H9 (cell line): ENCODE data around the gene TLR5. TPM values are rescaled to one million over a fixed set of nuclear protein-coding genes. Genes with fewer than 3 reads are reported as not detected.

Source experiments
- DNase-seq: peaks from one replicate; pipeline ENCODE4 v3.0.0-alpha.2; 2017
- H2AFZ ChIP-seq: one replicate; pipeline ENCODE4 v1.6.1; 2013; ENCODE audit warnings: mild to moderate bottlenecking, low read length, control low read depth, moderate library complexity
- H2AK5ac ChIP-seq: 2 replicates; pipeline ENCODE4 v1.6.1; 2013; ENCODE audit warnings: low read length, control low read depth, mixed read lengths; ENCODE audit not compliant: insufficient read length
- H2BK120ac ChIP-seq: one replicate; pipeline ENCODE4 v1.6.1; 2013; ENCODE audit warnings: low read depth, mild to moderate bottlenecking, low read length, control low read depth, inconsistent platforms; ENCODE audit not compliant: poor library complexity, severe bottlenecking
- H2BK12ac ChIP-seq: 2 replicates; pipeline ENCODE4 v1.6.1; 2013; ENCODE audit warnings: low read length, control low read depth, mixed read lengths, low read depth; ENCODE audit not compliant: insufficient read length
- H2BK15ac ChIP-seq: 2 replicates; pipeline ENCODE4 v1.6.1; 2013; ENCODE audit warnings: low read depth, low read length, control low read depth
- H2BK20ac ChIP-seq: one replicate; pipeline ENCODE4 v1.6.1; 2013; ENCODE audit warnings: low read depth, mild to moderate bottlenecking, low read length, control low read depth, inconsistent platforms; ENCODE audit not compliant: poor library complexity, severe bottlenecking
- H2BK5ac ChIP-seq: 2 replicates; pipeline ENCODE4 v1.6.1; 2013; ENCODE audit warnings: low read length, control low read depth, mixed read lengths; ENCODE audit not compliant: insufficient read length
- H3K14ac ChIP-seq: 2 replicates; pipeline ENCODE4 v1.6.1; 2013; ENCODE audit warnings: low read length, control low read depth; ENCODE audit not compliant: insufficient read depth
- H3K18ac ChIP-seq: 2 replicates; pipeline ENCODE4 v1.6.1; 2013; ENCODE audit warnings: low read depth, mild to moderate bottlenecking, mixed read lengths, low read length, control low read depth; ENCODE audit not compliant: insufficient read length
- H3K23ac ChIP-seq: 2 replicates; pipeline ENCODE4 v1.6.1; 2013; ENCODE audit warnings: low read length, control low read depth, mixed read lengths, low read depth; ENCODE audit not compliant: insufficient read length
- H3K23me2 ChIP-seq: 2 replicates; pipeline ENCODE4 v1.6.1; 2013; ENCODE audit warnings: low read depth, mild to moderate bottlenecking, mixed read lengths, low read length, control low read depth; ENCODE audit not compliant: insufficient read length, poor library complexity, severe bottlenecking
- H3K27ac ChIP-seq: 2 replicates; pipeline ENCODE4 v1.5.1; 2013; ENCODE audit warnings: low read length, control low read depth, mixed read lengths, low read depth; ENCODE audit not compliant: insufficient read length
- H3K27me3 ChIP-seq: 2 replicates; pipeline ENCODE4 v1.6.1; 2013; ENCODE audit warnings: low read length, control low read depth, inconsistent platforms; ENCODE audit not compliant: insufficient read depth
- H3K4ac ChIP-seq: 2 replicates; pipeline ENCODE4 v1.6.1; 2013; ENCODE audit warnings: low read depth, mild to moderate bottlenecking, control low read depth, inconsistent platforms, low read length, moderate library complexity
- H3K4me1 ChIP-seq: 2 replicates; pipeline ENCODE4 v1.6.1; 2013; ENCODE audit warnings: low read length, control low read depth, inconsistent platforms; ENCODE audit not compliant: insufficient read depth
- H3K4me2 ChIP-seq: 2 replicates; pipeline ENCODE4 v1.6.1; 2013; ENCODE audit warnings: low read length, control low read depth, mixed read lengths; ENCODE audit not compliant: insufficient read length, insufficient read depth
- H3K56ac ChIP-seq: 2 replicates; pipeline ENCODE4 v1.6.1; 2013; ENCODE audit warnings: low read depth, mild to moderate bottlenecking, mixed read lengths, low read length, control low read depth; ENCODE audit not compliant: insufficient read length
- H3K79me1 ChIP-seq: 2 replicates; pipeline ENCODE4 v1.6.1; 2013; ENCODE audit warnings: low read depth, mild to moderate bottlenecking, moderate library complexity, low read length, control low read depth, inconsistent platforms; ENCODE audit not compliant: insufficient read depth, poor library complexity, severe bottlenecking
- H3K79me2 ChIP-seq: 2 replicates; pipeline ENCODE4 v1.6.1; 2013; ENCODE audit warnings: low read length, control low read depth, inconsistent platforms; ENCODE audit not compliant: insufficient read depth
- H3K9ac ChIP-seq: 2 replicates; pipeline ENCODE4 v1.6.1; 2013; ENCODE audit warnings: low read length, control low read depth, mixed read lengths; ENCODE audit not compliant: insufficient read length; ENCODE audit errors: extremely low read depth
- H3K9me3 ChIP-seq: one replicate; pipeline ENCODE4 v1.6.1; 2013; ENCODE audit warnings: low read depth, low read length, inconsistent platforms; ENCODE audit not compliant: control insufficient read depth
- H3T11ph ChIP-seq: one replicate; pipeline ENCODE4 v1.6.1; 2013; ENCODE audit warnings: mild to moderate bottlenecking, low read length, control low read depth, inconsistent platforms
- H4K20me1 ChIP-seq: one replicate; pipeline ENCODE4 v1.6.1; 2013; ENCODE audit not compliant: control insufficient read depth, insufficient read length, insufficient read depth
- H4K5ac ChIP-seq: 2 replicates; pipeline ENCODE4 v1.6.1; 2013; ENCODE audit warnings: low read depth, mild to moderate bottlenecking, mixed read lengths, low read length, control low read depth; ENCODE audit not compliant: insufficient read length
- H4K8ac ChIP-seq: replicated peaks from 2 replicates; pipeline ENCODE4 v1.6.1; 2013; ENCODE audit warnings: low read length, control low read depth, mixed read lengths, low read depth; ENCODE audit not compliant: insufficient read length
- H4K91ac ChIP-seq: 2 replicates; pipeline ENCODE4 v1.6.1; 2013; ENCODE audit warnings: low read depth, mild to moderate bottlenecking, moderate library complexity, mixed read lengths, low read length, control low read depth; ENCODE audit not compliant: insufficient read length
- H3K27ac Mint-ChIP-seq, 3 experiments: 2 replicates in 2 of 3; 3 replicates in 1 of 3; pipeline ENCODE4 v1.8.0; 2020 to 2021; ENCODE audit warnings: mixed read lengths in 3 of 3, mild to moderate bottlenecking in 1 of 3, moderate library complexity in 1 of 3
- H3K27me3 Mint-ChIP-seq: 2 replicates; pipeline ENCODE4 v1.8.0; 2021; ENCODE audit warnings: low read depth, mild to moderate bottlenecking, moderate library complexity, mixed read lengths
- H3K36me3 Mint-ChIP-seq, 3 experiments: 2 replicates in 2 of 3; 3 replicates in 1 of 3; pipeline ENCODE4 v1.8.0; 2020 to 2021; ENCODE audit warnings: low read depth in 3 of 3, mixed read lengths in 3 of 3; ENCODE audit not compliant: insufficient read depth in 1 of 3
- H3K4me1 Mint-ChIP-seq, 2 experiments: 2 replicates each; pipeline ENCODE4 v1.8.0; 2020; ENCODE audit warnings: mixed read lengths in 2 of 2
- H3K4me3 Mint-ChIP-seq, 2 experiments: 2 replicates in 1 of 2; 3 replicates in 1 of 2; pipeline ENCODE4 v1.8.0; 2020 to 2021; ENCODE audit warnings: mild to moderate bottlenecking in 2 of 2, mixed read lengths in 2 of 2, moderate library complexity in 1 of 2
- H3K9me3 Mint-ChIP-seq, 2 experiments: 2 replicates in 1 of 2; 3 replicates in 1 of 2; pipeline ENCODE4 v1.8.0; 2020; ENCODE audit warnings: mild to moderate bottlenecking in 2 of 2, mixed read lengths in 2 of 2, moderate library complexity in 1 of 2
- WGBS: extraction: QIAGEN DNeasy Blood & Tissue Kit; methylation state at CpG from one replicate; pipeline ENCODE4 v1.1.7; 2013; ENCODE audit warnings: missing lambda C conversion rate, low lambda C conversion rate, mixed read lengths; ENCODE audit not compliant: insufficient read length; ENCODE audit errors: extremely low coverage; 5-methylcytosine and 5-hydroxymethylcytosine counted together
- total RNA-seq: library from RNA; stranded (reverse); gene quantifications from 2 replicates; pipeline ENCODE4 v1.2.1, GENCODE V29; 2021
- TF ChIP-seq, protein P1 (sequence below): fragments of 200-600 bp; sonication (generic); conservative IDR thresholded peaks from 3 replicates; pipeline ENCODE4 v1.8.0; 2021; ENCODE audit warnings: antibody characterized with exemption, mild to moderate bottlenecking

TLR5 gene
- total RNA-seq, 1 experiment from 2014 or later: not detected

DNA sequence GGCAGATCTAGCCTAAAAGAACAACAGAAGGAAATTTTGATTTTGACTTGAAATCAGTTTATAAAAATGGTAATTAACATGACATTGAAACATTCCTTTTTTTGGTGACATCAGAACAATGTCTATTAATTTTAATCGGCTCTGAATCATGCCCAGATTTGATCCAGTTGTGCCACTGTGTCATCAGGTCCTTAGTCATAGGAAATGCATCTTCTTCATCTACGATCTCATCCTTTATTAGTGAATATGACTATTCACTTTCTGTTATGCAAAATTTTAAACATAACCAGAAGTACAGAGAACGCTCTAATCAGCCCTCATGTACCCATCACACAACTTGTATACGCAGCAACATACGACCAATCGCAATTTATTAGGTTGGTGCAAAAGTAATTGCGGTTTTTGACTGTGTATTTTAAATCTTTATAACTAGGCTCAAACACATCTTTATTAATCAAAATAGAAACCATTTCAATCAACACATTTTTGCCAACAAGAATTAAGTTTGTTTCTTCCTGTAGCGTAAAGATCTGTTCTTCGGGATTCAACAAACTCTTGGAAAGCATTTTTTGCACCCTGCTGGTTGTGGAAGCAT lies 40.3 kb upstream of the TLR5 start:
- Histone ChIP-seq H3K27me3 (no peaks in the 10 kb centered on the region), H3K56ac (no peak overlapping the region), H4K5ac (no peak overlapping the region), H3K27ac (no peak overlapping the region), H4K8ac (no peak overlapping the region), H2BK120ac (no peak overlapping the region), H3K79me2 (no peaks in the 10 kb centered on the region), H2AK5ac (no peak overlapping the region), H3K4me1 (no peaks in the 10 kb centered on the region), H2AFZ (no peak overlapping the region), H3K18ac (no peak overlapping the region), H2BK20ac (no peak overlapping the region), H3K14ac (no peak overlapping the region), H4K20me1 (no peaks in the 10 kb centered on the region), H3K23me2 (no peaks in the 10 kb centered on the region), H3K4ac (no peak overlapping the region), H4K91ac (no peak overlapping the region), H3K4me2 (no peak overlapping the region), H2BK15ac (no peak overlapping the region), H3T11ph (no peak overlapping the region), H3K23ac (no peak overlapping the region), H3K9me3 (no peaks in the 10 kb centered on the region), H3K9ac (no peak overlapping the region), H3K79me1 (no peaks in the 10 kb centered on the region), H2BK12ac (no peak overlapping the region), H2BK5ac (no peak overlapping the region)
- Mint-ChIP-seq H3K36me3 (peaks cover 0 to 4% (median 1%) of the 10 kb centered on the region in 3 experiments; a peak in 3 of 7 replicates), H3K9me3 (peaks cover 2 to 5% of the 10 kb centered on the region in 2 experiments; a peak in 2 of 5 replicates), H3K27ac (no peak overlapping the region), H3K27me3 (peaks cover 49% of the 10 kb centered on the region), H3K4me3 (no peak overlapping the region), H3K4me1 (peaks cover 14% of the 10 kb centered on the region in 2 experiments)
- TF ChIP-seq, protein P1, sequence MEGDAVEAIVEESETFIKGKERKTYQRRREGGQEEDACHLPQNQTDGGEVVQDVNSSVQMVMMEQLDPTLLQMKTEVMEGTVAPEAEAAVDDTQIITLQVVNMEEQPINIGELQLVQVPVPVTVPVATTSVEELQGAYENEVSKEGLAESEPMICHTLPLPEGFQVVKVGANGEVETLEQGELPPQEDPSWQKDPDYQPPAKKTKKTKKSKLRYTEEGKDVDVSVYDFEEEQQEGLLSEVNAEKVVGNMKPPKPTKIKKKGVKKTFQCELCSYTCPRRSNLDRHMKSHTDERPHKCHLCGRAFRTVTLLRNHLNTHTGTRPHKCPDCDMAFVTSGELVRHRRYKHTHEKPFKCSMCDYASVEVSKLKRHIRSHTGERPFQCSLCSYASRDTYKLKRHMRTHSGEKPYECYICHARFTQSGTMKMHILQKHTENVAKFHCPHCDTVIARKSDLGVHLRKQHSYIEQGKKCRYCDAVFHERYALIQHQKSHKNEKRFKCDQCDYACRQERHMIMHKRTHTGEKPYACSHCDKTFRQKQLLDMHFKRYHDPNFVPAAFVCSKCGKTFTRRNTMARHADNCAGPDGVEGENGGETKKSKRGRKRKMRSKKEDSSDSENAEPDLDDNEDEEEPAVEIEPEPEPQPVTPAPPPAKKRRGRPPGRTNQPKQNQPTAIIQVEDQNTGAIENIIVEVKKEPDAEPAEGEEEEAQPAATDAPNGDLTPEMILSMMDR: no peak
- WGBS: no CpG with 5 or more reads among the region's 9 CpGs
- DNase-seq: no peak
